Inferior parietal cortex (tissue), 1 donor: ENCODE data around the gene CDH4.

Source experiments
- DNase-seq: peaks from one replicate; pipeline ENCODE4 v3.0.0-alpha.2; 2016; ENCODE audit errors: extremely low spot score

The CDH4 gene

DNA sequence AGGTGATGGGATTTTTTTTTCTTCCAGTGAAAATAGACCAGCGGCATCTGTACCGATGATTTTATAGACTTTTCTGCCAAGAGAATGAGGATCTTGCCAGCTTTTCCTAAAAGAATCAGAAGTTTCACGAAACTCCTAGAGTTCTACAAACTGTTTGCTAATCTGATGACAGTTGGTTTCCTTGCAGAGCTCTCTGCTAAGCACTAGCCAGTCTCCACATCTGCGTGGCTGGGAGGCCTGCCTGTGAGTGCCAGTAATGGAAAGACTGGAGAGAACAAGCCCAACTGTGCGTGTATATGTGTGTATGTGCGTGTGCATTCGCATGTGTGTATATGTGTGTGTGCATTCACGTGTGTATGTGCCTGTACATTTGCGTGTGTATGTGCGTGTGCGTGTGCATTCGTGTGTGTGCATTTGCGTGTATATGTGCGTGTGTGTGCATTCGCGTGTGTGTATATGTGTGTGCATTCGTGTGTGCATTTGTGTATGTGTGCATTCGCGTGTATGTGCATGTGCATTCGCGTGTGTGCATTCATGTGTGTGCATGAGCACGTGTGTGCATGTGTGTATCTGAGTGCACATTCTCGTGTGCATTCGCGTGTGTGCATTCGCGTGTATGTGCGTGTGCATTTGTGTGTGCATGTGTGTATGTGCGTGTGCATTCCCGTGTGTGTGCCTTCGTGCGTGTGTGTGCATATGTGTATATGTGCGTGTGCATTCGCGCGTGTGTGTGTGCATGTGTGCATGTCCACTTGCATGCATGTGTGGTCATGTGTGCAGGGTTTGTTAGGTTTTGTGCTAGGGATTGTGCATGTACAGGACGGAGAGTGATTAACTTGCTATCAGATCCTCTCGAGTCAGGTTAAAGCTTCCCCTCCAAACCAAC, 434.2 kb downstream of the CDH4 start:
- no peak for DNase-seq

DNA sequence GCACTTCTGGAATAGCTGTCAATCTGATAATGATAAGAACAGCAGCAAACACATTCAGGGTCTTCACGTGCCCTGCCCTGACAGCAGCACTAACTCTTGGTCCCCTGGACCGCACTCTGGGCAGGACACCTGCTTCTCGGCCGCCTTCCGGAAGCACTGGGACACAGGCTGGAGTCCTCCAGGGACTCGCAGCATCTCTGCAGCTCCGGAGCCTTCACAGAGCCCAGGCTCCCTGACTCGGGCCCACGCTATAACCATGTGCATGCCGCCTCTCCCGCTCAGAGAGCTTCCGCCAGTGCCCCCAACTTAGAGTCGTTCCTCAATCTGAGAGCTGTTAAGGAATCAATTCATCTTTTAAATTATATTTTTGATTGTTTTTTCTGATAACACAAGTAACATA, 436.4 kb downstream of the CDH4 start:
- DNase-seq = no peak

DNA sequence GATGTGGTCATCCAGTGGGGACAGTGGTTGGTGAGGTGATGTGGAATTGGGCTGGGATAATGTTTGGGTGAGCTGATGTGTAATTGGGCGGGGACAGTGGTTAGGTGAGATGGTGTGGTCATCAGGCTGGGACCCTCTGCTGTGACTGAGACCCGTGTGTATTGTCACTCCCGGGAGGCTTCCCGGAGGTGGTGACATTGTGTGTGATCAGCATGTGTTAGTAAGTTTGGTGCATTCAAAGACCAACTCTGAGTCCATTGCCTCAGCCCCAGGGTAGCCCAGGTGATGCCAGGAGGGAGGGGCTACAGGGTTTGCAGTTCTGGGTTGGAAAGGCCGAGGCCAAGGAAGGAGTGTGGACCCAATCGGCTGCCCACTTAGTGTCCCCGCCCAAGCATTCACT, 438.1 kb downstream of the CDH4 start:
- DNase-seq = no peak

DNA sequence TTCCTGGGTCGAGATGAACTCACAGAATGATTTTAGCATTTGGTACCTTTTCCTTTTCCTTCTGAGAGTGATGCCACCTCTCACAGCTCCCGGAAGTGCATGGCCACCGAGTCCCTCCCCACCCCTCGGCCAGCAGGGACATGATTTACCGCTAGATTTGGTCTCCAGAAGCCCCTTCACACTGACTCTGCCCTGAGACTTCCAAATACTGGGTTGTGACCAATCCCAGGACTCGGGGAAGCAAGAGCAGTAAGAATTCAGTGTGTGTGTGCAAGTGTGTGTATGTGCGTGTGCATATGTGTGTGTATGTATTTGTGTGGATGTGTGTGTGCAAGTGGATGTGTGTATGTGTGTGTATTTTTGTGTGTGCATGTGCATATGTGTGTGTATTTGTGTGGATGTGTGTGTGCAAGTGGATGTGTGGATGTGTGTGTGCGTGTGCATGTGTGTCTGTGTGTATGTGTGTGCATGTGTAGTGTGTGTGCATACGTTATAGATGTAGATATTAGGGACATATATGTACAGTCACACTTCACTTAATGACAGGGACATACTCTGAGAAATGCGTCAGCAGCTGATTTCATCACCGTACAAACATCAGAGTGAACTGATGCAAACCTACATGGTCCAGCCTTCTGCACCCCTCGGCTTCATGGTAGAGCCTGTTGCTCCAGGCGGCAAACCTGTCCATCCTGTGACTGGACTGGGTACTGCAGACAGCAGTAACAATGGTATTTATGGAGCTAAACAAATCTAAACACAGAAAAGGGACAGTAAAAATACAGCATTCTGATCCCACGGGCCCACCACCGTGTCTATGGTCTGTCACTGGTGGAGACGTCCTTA, 439.2 kb downstream of the CDH4 start:
- no peak for DNase-seq

DNA sequence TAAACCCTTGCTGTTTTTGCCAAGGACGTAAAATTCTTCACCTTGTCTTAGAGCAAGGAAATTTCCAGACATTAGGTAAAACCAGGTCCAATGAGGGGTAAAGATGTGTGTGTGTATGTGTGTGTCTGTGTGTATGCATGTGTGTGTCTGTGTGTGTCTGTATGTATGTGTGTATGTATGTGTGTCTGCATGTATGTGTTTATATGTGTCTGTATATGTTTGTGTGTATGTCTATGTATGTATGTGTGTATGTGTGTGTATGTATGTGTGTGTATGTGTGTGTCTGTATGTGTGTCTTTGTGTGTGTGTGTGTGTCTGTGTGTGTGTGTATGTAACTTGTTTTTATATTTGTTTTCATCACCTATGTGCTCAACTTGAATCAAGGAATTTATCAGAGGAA, 439.9 kb downstream of the CDH4 start:
- no peak for DNase-seq

DNA sequence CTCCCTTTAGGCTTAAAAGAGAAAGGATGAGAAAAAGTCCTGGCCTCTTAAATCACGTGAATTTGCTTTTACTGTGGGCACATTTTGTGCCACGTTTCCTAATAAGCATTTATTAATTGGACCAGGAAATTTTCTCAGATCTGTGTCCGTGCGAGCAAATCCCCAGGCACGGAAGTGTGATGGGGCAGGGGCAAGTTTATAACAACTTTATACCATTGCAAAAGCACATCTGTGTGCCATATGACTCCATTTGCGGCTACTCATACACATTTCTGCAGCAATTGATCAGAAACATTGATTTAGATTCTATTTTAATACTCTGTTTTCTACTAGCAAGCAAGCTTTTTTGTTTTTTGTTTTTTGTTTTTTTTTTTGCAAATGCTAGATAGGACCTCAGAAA, 440.4 kb downstream of the CDH4 start:
- no peak for DNase-seq

DNA sequence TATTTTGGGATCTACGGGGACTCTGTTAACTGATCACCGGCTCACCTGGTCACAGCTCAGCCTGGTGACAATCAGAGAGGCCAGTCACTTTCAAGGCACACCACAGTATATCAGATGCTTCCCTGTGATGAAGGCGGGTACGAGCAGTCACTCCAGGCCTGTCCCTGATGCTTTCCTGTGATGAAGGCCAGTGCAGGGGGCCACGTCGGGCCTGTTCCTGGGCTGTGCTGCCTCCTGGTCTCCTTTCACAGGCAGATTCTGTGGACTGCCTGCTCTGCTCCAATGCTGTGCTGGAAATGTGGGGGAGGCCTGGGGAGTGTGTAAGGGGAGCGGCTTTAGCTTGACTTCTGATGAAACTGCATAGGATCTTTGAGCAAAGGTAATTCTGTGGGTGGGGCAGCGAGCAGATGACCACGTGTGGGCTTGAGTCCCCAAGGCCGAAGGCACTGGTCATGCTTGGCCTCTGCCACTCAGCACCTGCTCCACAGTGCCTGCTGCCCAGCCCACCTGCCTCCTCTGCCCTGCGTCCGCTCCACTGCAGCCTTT, 441.1 kb downstream of the CDH4 start:
- no peak for DNase-seq

DNA sequence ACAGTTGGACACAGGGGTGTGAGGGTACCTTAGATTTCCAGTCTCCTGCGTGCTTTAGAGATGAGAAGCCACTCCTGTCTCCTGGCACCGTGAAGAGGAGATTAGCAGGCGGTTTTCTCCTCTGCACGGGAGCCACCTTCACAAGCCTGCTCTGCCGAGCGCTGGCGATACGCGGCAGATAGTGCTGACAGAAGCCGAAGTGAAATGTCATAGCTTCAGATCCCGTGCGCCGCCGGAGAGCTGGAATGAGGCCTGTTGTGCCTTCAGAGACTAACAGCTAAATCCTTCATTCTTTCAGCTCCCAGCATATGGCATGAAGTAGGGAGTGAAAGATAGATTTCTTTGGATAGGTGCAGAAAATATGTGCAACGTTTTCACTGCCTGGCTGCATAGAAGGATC, 442.6 kb downstream of the CDH4 start:
- peak; percentile 16 for DNase-seq

DNA sequence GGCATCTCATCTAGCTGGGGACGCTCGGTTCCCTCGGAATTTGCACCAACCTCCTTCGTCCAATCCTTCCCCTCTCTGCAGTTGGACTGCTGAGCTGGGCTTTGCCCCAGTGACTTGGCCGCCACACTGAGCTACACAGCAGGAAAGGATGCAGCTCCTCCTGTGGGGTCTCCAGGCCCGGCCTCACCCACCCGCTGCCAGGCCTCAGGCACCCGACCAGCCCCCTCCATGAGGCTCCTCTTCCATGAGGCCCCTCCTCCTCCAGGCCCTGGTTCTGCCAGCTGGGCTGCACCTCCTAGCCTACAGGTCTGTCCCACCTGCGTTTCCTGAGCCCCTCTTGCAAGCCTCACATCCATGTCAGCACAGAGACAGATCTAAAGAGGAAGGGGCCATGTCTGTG, 443.7 kb downstream of the CDH4 start:
- no peak for DNase-seq

DNA sequence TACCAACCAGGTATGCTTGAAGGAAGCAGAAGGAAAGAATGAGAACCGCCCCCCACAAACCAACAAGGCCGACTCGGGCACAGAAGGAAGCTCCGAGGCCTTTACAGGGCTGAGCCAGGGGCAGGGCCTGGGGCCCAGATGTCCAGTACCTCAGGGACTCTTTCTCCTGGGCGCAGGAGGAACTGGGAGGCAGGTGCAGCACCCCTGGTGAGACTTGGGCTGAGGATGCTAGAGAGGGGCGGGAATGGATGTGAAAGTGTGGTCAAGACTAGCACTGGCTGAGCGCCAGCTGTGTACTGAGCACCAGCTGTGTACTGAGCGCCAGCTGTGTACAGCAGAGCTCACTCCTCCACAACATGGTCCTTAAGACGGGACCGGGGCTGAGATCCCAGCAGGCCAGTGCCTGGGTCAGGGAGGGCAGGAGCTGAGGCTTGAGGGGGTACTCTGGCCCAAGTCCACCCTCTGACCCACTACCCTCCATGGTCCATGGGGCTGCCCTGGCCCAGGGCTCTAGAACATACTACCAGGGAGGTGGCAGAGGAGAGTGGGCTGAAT, 444.2 kb downstream of the CDH4 start:
- no peak for DNase-seq

DNA sequence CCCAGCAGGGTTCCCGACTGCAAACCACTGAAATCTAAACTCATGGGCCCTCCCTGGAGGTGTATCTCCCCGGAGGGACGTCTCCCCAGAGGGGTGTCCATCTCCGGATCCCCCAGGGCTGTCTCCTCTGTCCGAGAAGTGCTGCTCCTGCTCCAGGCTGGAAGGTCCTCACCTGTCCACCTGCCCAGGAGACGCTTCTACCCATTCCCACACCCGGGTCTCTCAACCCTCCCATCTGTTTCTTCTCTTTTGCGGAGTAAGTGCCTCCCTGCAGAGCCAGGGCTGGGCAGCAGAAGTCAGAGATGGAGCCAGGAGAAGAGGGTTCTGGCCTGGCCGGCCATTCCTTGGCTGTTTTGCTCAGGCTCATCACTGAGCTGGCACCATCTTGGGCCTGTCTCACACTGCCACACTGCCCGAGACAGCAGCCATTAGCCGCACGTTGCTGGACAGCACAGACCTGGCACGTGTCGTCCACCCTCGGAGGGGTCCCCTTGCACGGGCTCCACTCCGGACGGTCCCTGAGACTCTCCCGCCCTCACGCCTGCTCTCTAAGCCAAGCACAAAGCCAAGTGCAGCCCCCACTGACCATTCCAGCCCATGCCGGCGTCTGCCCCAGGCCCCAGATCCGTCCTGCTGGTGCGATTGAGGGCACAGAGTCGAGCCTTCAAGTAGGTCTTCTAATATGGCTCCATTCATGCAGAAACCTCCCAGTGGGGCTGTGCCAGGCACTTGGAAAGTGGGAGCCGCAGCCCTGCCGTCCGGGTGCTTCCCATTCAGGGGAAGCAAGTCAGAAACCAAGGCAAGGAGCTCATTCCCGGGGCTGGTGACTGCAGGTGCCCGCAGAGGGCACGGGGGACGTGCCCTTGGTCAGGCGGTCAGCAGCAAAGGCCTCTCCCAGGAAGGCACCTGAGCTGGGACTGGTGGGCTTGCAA, 445.9 kb downstream of the CDH4 start:
- no peak for DNase-seq

DNA sequence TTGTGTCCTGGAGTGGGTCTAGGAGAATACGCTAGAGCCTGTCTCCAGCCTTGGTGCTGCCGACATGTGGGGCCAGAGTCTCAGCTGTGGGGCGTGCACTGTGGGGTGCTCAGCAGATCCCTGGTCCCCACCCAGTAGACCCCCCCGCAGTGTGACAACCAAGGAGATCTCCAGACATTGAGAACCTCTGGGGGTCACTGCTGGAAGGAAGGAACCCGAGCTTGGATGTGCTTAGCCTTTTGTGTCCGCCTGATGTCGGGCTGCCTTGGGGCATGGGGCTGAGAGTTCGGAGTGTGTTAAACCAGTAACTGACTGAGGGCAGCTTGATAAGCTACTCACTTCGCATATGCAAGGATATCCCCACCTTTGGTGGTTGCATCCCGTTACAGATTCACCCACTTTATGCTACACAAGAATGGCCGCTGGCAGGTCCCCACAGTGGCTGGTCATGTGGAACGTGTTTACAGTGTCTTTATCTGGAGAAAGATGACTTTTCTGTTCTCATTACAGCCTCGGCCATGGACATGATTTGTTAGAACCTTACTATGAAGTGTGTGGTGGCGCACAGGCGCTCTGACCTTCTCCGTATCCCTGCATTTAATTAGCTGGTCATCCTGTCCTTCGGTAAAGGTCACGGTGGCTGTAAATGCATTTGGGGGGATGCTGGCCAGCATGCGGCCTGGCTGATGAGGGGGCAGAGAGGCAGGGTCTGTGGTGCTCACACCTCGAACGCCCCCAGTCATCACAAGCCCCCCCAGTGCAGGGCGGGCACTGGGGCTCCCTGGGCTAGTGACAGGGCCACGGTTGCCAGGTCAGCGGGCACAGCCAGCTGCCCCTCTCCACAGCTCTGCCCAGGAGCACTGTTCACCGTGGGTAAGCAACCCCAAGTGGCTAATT, 446.8 kb downstream of the CDH4 start:
- no peak for DNase-seq

DNA sequence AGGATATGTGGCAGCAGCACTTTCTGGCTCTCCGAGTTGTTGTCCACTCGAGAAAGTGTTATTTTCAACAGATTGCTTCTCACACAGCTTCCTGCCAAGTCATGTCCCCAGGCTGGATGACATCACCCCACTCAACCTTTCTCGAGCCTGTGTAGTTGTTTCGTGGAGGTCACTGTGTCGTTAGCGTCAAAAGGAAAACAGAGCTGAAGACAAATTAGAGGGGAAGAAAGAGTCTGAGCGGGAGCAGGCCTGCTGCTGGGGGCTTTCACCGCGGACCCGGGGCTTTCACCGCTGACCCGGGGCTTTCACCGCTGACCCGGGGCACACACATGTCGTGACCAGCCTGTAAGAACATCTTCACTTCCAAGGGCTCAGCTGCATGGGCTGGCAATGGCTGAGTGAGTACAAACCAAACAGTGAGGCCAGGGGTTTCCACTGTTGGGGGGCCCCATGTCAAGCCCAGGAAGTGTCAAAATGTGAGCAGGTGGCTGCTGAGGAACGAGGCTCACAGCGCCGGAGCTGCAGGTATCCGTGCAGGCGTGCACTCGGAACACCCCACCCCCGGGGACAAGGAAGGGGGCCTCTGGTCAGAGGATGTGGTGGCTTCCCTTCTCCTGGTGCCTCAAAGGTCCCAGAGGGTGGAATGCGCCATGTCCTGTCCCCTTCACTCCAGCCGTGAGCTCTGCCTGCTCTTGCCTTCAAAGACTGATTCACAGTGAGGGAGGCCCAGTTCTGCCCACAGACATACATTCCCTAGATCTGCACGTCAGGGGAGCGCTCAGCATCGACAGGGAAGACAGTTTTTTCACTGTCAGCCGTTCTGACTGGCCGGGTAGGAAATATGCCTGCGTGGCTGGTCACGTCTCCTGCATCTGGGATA, 447.7 kb downstream of the CDH4 start:
- no peak for DNase-seq

DNA sequence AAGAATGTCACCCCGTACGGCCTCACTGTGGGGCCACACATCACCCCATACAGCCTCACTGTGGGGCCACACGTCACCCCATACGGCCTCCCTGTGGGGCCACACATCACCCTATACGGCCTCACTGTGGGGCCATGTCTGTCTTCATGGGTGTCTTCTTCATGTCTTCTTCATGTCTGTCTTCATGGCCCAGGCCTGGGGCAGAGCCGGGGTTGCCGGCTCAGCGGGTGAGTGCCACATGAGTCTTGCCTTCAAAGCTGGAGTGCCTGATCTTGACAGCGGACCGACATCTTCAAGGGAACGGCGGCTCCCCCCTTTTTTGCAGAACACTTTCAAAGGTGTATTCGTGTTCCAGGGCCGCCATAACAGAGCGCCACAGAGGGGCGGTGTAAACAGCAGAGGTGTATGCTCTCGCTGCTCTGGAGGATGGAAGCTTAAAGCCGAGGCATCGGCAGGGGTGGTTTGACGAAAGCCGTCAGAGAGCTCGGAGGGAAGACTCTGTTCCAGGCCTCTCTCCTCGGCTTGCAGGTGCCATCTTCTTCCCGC, 448.6 kb downstream of the CDH4 start:
- no peak for DNase-seq

DNA sequence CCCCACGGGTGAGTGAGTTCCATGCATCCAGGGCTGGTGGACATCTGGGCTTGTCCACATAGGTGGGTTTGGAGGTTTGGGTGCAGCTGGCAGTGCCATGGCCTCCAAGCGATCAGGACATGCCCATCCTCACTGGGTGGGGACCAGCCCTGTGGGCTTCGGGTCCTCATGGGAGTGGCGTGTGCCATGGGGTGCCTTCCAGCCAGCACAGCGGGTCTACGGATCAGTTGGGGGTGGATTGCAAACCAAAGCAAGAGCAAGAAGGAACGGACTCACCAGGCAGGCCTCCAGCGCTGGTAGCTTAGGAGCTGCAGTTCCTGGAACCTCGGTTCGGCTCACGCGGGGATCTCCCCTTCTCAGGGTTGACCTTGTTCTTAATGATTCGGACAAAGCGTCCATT, 449.3 kb downstream of the CDH4 start:
- no peak for DNase-seq

DNA sequence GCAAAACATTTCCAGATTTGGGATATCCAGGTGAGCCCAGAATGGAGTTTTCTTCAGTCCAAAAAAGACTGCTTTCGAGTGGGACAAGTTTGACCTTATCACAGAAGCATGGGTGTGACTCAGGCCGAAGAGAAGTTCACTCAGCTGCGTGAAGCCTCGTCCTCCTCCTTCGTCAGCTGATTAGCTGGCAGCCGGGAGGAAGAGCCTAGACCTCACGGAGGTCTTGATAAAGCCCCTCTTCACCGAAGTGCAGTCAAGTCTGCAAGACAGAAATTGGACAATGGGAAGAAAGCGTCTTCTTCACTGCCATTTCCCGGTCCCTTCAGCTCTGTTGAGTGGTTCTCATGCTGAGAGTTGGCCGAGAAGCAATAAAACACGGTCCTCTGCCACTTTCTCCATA, 449.7 kb downstream of the CDH4 start:
- DNase-seq = no peak

DNA sequence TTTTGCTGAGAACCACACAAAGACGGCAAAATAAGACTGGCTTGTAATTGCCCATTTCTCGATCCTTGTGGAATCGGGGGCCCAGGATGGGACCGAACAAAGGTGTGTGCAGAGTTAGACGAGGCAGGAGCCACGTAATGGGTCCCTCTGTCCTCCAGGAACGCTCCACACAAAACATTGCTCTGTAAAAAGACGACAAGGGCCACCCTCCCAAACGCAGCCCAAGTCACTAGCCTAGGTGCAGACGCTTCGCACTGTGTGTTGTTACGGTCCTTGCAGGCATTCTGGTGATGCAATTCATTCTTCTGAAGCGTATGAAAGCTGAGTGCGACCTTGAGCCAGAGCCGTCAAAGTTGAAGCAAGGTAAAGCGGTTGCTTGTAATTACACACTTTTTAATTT, 450.2 kb downstream of the CDH4 start:
- no peak for DNase-seq

DNA sequence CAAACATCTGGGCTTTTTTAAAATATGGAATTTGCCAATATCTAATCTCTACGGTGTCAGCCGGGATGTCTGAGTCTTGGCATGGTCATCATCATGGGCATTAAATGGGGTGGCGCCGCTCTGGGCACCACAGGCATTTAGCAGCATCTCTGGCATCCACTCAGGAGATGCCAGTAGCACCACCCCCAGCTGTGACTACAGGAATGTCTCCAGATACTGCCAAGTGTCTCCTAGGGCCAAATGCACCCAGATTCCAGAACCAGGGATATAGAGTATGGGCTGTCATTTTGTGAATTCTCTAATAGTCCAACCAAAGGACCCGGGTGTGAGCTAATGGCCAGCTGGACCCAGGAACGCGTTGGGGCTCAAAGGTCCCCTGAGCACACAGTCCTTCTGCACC, 452.6 kb downstream of the CDH4 start:
- DNase-seq = no peak
